GM20431 (cell line): ENCODE measurements around the gene BRD1.

Experiments used
- in situ Hi-C: fragments of 300-500 bp; cut with MseI, MboI; formaldehyde crosslinking; loops from one replicate; pipeline ENCODE4 v1.15.0; 2020; ENCODE audit warnings: low sequenced_read_pairs; ENCODE audit not compliant: unreplicated experiment

The BRD1 gene

DNA sequence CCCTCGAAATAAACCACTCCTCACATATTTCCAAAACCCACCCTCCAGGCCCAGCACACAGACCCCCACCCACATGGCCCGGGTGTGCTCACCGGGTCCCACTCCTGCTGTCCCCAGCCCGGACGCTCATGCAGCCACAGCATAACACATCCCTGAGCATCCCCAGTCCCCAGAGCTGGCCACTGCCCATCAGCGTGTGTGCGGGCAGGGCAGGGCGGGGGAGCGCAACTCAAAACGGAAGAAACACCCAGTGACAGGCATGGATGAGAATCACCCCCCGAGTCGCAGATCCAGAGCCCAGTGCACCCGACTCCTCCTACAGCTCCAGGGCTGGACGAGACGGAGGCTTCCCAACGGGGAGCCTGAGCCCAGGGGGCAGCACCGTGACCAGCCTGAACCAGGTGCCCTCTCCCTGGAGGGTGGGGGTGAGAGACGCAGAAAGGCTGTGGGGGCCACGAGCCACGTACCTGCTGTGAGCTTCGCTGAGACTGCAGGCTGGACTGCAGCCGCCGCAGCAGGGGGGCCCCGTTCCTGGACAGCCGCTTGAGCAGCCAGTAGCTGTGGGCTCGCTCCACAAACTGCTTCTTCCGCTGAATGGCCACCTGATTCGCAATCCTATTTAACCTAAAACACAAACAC is 23.8 kb downstream of the BRD1 start:
- in situ Hi-C loops = no loop called here

DNA sequence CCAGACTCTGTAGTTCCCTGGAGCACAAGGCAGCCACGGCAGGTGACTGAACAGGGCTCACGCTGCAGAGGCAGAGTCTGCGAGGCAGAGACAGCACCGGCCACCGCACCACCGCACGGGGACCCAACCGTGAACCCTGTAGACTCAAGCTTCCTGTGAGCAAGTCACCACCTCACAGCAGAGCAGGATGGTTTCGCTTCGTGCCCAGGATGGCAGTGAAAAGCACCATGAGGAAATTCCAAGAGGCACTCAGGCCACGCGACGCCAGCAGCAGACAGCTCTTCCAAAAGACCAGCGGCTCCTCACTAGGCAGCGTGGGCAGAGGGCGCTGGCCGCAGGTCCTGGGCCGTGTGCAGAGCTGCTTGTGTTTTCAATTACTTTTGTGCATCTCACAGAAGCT is 24.5 kb downstream of the BRD1 start:
- in situ Hi-C loops = no loop called here

DNA sequence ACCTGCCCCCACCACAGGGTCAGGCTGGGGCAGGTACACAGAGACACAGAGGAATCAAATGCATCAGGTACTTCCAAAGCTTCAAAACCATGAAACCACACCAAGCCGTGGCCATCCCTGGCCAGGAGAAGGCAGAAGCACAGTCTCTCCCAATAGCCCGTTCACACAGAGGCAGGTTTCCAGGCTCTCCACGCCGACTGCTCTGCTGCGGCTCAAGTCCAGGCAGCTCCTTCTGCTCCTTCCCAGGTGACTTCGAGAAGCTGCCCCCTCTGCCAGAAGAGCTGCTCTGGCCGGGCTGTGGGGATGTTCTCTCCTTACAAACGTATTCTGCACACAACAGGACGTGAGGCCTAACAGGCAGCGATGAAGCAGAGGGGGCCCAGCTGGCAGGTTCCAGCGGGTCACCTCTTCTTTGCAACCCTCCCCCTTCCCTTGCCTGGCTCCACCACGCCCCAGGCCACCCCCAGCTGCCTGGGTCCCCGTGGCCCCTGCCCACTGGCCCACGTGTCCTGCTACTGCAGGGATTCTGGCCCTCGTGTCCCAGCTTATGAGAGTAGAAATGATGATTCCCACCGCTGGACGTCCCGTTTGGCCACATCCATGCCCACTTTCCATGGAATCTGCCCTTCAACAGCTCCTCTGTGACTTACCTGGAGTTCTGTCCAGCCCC is 26.1 kb downstream of the BRD1 start:
- in situ Hi-C loops = no loop called here

DNA sequence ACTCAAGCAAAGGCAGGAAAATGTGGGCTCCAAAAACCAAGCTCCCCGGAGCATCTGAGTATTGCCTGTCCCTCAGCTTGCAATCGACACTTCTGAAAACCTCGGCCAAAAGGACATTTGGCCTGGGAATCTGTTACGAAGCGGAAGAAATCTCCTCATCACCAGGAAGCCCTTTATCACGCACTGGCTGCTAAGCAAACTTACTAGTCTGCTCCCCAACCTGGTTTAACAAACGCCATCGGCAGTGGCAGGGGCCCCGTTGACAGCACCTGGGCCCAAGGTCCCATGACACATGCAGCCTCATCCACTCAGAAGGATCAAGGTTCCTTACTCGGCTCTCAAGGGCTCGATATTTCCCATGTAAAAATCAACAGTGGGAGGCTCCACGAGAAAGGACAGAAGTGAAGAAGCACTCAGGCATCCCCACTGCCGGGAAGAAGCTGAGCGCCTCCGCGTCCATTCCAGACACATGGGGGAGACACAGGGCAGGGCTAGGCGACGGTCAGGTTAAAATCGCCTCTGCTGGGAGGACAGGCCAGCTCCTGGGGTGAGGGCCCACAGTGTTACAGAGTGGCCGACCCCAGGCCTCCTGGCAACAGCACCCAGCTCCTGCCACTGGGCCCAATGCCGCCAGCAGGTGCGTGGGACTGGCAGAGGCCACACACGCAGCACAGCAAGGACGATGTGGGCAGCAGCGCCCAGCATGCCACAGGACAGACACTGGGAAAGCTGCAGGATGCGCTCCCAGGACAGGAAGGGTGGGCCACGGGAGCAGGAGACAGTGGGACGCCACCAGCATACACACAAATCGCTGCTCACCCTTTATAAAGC is 27.1 kb downstream of the BRD1 start:
- in situ Hi-C loops = no loop called here

DNA sequence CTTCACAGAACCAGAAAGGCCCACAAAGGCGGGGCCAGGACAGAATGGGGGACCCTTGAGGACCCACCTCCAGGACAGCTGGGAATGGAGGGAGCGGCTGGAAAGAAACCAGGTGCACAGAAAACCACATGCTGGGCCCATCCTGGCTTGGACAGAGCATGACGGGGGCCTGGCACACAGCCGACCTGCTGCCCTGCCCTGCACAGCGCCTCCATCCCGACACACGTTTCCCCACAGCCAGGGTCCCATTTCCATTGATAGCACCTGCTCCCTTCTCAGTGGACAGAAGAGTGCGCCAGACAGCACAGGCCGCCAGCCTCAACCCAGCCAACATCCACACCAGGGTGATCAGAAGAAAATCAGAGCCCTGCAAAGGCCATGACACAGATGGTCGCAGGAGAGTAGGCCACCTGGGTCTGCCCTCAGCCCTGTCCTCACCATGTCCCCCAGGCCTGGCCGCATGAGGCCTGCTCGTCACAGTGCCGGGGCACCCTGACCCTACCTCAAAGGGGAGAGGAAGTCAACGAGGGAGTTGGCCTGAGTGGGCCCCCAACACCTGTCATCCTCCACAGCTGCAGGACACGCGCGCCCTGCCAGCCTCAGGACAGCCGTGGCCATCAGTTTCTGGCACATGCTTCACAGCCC is 28.1 kb downstream of the BRD1 start:
- in situ Hi-C loops = no loop called here

DNA sequence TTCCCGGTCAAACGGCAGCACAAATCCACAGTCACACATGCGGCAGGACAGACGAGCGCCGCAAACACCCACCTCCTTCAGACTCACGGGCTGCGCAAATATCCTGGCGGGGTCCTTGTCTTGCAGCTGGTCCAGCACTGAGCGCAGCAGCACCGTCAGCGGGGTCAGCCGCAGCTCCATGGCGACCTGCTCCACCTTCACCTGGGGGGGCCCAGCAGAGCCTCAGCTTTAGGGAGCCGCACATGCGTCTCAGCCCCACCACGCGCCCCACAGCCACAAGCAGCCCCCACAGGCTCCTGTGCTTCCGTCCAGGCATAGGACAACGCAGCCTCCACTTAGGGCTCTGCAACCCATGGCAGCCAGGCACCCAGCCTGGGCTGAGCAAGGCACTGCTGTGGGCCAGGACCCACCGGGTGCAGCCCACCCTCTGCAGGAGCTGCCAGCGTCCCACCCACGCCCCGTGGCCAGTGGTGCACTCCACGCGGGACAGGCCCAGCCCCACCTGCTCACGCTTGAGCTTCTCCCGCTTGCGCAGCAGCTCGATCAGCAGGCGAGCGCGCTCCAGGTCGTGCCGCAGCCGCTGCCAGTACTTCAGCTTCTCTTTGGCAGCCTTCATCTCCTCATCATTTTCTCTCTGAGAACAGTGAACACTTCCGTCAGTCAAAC is 29.1 kb downstream of the BRD1 start:
- in situ Hi-C loops = no loop called here

DNA sequence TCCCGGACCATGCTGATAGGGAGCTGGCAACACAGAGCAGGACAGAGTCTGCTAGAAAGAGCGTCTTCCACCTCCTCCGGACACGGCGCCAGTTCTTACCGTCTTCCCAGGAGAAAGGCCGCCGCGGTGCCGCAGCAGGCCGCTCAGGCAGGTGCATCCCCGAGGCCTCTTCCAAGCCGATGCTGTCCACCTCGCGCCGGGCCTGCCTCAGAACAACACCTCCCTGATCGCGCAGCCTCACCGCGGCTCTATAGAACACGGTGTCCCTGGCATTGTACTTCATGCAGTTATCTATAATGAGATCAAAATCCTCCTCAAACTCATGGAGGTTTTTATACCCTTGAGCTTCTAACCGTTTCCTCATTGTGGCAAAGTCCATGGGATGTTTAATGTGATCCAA is 30.0 kb downstream of the BRD1 start:
- in situ Hi-C loops = no loop called here

DNA sequence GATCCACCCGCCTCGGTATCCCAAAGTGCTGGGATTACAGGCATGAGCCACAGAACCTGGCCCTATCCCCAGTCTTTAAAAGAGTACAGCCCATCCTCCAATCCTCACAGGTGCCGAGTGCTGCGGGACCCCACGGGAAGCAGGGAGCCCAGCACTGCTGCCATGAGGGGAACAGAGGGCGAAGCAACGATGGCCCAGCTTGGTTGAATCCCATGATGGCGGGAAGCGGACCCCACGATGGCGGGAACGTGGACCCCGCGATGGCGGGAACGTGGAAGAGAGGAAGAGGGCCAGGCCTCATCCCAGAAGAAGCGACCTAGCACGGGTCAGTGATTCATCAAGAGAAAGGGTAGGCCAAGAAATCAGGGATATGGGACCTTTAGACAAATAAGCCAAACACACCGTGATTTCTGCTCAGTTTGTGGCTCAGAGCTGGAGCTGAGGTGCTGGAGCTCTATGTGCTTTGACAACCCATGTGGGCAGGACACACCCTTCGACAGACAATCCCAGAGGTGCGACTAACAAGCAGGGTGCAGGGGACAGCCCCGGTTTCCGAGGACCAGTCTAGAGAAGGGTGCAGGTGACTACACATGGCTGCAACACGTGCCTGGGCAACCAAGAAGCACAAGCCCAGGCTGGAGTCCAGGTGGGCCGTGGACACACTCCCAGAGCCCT is 30.9 kb downstream of the BRD1 start:
- in situ Hi-C loops = no loop called here

DNA sequence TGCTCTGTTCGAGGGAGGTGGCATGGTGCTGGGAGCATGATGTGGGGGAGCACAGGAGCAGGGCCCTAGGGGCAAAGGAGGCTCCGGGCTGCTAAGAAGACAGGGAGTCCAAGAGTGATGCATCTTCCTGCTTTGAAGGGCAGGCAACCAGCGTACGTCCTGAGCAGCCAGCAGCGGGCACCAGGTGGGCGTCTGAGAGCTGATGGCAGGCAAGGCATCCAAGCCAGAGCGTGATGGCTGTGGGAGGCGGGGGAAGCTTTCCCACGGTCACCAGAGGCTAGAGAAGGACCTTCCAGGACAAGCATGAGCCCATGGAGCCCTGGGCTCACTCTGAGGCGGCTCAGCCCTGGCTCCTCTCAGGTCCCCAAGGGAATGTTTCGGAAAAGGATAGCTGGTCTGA is 32.2 kb downstream of the BRD1 start:
- in situ Hi-C loops = no loop called here

DNA sequence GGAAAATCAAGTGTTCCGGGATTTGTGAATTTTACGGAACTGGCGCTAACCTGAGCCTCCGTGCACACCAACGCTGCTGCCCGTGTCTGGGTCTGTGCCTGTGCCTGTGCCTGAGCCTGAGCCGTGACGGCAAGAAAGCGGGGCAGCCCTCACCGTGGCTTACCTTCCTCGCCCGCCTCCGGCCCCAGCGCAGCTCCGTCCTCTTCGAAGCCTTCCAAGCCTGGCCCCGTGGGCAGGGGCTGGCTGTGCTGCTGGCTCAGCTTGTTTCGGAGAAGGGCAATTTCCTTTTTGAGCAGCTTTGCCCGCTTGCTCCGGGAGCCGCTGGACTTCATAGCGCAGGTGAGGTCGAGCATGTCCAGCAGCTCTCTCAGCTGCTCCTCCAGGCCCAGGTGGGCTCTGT is 33.8 kb downstream of the BRD1 start:
- in situ Hi-C loops = no loop called here

DNA sequence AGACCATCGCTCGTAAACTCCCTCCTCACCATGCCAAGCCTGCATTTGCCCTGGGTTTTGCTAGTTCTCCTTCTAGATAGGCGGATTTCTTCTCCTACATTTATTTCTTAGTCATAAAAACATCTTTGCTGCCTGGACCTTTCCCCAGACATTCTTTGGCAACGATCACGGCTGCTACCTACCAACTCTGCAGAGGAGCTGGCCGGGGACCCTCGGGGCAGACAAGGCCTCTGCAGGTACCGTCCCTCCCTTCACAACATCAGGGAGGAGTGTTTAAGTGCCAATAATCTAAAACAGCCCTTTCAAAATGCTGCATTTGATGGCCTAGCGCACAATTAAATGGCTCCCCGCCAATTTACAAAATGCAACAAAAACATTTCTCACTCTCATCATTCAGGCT is 34.4 kb downstream of the BRD1 start:
- in situ Hi-C loops = no loop called here

DNA sequence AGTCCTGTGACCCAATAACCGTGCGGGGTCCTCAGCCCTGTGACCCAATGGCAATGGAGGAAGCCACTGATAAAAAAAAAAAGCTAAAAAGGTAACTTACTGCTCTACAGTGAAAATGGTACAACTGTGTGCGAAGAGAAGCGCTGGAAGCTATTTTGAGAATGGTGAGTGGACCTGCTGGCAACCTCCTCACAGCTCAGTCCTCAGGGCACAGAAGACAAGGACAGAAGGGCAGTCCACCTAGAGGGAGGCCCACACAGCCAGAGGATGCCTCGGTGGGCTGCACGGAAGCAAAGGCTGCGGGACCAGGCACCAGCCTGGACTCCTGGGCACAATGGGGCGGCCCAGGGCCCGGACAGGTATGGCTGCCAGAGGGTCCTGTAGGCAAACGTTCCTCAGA is 35.6 kb downstream of the BRD1 start:
- in situ Hi-C loops = no loop called here

DNA sequence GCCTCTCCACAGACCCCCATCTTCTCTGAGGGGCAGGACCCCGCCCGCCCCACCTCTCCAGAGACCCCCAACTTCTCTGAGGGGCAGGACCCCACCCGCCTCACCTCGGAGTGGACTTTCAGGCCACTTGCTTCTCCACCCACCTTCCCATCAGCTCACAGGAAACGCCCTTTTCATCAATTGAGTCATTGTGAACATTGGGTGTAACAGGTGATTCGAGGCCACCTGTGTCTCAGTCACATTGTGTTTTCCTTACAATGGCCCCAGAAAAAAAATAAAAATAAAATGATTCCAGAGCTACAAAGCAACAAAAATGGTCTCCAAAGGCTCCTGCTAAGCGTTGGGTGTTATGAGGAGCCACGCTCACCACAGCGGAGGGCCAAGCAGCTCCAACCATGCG is 36.0 kb downstream of the BRD1 start:
- in situ Hi-C loops = no loop called here

DNA sequence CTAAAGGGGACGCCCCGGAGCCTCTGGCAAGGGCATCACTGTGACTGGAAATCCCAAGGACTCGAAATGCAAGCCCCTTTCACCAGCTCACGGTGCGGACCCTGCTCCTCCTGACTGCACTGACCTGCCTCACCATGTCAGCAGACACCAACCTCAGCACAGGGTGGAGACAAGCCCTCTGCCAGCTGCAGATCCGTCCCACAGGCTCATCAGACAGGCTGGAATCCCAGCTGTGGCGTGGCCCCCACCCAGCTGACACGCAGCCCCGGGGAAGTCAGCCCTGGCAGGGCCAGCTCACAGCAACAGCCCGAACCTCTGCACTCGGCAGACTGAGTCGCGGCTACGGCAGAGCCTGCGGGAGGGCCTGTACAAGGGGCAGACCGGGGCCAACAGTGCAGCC is 36.8 kb downstream of the BRD1 start:
- in situ Hi-C loops = no loop called here

DNA sequence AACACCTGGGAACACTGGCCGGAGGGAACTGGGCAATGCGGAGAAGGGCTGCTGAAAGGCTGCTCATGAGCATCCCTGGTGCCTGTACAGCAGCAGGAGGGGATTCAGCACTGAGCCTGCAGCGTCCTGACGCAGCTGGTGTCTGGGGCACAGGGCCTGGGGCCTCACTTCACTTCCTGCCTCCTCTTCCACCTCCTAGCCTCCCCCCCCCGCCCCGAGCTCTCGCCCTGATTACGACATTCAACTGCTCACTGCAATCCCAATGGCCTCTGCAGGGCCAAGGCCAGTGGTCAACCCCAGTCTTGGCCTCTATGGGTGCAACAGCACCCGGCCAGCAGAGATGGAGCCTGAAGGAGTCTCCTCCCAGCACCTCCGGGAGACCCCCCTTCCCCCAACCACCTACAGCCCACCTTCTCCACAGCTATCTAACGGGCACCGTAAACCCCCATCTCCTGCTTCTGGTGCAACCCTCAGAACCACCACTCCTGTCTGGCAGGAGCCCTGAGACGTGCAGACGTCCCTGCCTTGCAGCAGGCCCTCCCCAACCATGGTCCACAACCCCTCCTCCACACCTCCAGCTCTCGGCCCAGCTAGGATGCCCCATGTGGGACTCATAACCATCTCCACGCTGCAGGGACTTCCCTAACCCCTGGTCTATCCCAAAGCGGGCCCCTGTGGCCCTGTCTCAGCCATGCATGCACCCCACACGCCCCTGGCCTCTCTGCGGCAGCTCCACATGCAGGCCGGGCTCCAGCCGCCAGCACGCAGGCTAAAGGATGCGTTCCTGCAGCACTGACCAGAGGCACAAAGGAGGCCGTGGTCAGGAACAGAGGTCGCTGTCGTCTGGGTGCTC is 38.2 kb downstream of the BRD1 start:
- in situ Hi-C loops = no loop called here

DNA sequence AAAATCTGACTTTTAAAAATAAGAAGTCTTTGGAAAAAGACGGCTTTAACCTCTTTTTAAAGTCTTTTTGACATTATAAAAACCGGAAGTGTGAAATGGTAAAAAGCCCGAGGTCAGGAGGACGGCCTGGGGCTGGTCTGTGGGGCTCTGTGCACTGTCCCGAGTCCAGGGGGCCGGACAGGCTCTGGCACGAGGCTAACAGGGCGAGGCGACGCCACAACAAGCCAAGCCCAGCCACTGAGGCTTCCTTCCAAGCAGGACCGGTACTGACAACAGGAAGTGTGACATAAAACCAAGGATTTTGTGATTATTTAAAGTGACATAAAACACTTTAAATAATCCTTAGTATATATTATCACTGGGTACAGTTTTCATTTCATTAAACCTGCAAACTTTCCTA is 39.2 kb downstream of the BRD1 start:
- in situ Hi-C loops = no loop called here

DNA sequence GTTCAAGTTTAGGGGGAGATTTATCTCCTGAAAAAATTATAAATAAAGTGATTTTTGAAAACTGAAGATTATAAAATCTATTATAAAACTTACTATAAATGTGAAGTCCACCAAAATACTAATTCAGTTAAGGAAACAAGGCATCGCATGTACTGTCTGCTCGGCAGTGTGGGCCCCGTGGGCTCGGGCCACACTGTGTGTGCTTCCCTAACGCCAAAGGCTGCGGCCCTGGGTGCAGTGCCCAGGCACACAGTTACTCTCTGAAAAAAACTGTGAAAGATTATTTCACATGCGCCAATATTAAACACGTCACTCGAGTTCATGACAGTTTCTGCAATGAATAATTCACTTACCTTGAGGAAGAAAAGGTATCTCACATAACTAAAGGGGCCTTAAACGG is 39.8 kb downstream of the BRD1 start:
- in situ Hi-C loops = no loop called here

DNA sequence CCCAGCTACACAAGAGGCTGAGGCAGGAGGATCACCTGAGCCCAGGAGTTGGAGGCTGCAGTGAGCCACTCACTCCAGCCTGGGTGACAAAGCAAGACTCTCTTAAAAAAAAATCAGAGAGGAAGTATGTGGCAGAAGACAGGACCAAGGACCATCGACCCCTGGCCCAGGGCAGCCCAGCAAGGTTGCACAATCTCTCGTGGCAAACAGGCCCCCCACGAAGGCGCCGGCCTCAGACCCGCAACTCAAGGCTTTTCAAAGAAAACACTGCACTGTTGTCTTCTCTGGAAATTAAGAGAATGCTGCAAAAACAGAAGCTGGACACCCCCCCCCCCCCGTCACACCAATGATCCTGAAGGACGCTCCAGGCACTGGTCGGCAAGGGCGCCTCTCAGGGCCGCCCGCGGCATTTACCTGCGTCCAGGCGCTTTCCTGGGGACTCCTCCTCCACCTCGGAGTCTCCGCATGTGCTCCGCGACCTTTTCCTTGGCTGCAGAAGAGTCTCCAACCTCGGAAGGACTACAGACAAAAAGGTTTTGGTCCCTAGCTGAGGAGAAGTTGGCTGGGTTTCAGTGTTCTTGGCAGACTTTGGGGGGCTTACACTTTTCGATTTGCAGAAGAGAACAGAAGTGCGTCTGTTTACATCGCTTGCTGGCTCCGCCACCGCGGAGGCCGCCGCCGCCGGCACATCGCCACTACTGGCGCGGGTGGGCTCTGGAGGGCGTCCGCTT is 40.5 kb downstream of the BRD1 start:
- in situ Hi-C loops = no loop called here
